ENCODE data around the gene VAPA.
A peak's percentile ranks its signal among the peaks of the same experiment; 100 is the strongest.

The VAPA gene

DNA sequence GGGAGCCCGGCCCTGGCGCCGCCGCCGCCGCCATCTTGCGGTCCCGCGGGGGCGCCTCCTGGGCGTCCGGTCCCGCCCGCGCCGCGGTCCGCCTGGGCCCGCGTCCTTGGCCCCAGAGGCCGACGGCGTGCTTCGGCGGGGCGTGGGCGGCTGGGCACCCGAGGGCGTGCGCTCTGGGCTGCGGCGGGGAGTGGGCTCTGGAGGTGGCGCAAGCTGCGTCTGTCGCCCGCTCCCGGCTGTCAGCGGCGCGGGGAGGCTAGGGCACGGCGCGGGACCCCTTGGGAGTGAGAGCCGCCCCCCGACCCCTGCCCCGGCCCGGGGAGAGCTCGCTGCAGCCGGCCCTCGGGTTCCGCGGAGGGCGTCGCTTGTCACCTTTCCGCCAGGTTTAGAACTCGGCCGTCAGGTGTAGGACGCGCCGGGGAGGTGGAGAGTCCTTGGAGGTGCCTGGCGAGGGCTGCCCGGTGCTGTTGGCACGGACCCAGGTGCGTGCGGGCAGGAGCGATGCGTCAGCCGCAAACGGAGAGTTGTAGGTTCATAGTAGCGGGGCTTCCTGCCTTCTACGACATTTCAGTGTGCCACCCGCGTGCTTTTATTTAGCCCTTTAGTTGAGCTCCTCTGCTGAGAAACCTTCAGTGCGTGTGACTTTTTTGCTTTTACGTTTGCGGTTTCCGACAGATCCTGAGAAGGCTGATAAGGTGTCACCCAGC lies 921 bp downstream of the VAPA start:
- no peaks in the 10 kb centered on the region for H3K27me3 ChIP-seq (ENCODE audit: control insufficient read depth in 1 of 2, insufficient read depth in 2 of 2, low read length in 2 of 2)
- peak overlapping the region; percentile 80 to 82 for H3K9ac ChIP-seq (ENCODE audit: low read length in 2 of 2)
- H3K36me3 ChIP-seq (ENCODE audit: control insufficient read depth in 2 of 2, insufficient read depth in 2 of 2, low read length in 2 of 2) = no peaks in the 10 kb centered on the region
- peak overlapping the region; percentile 92 for H3K27ac ChIP-seq (ENCODE audit: low read length)
- no peaks in the 10 kb centered on the region for H3K9me3 ChIP-seq (ENCODE audit: control insufficient read depth in 2 of 2, low read length in 2 of 2)
- peak overlapping the region; percentile 71 to 91 for H3K4me3 ChIP-seq (ENCODE audit: low read length in 2 of 2)
- H3K4me1 ChIP-seq (ENCODE audit: control insufficient read depth, insufficient read depth, low read length) = peaks cover 17% of the 10 kb centered on the region

- Histone ChIP-seq H3K27me3 (ENCODE audit: control insufficient read depth in 1 of 2, insufficient read depth in 2 of 2, low read length in 2 of 2) (no peaks in the 10 kb centered on the region), H3K27ac (ENCODE audit: low read length) (peak overlapping the region; percentile 92), H3K9me3 (ENCODE audit: control insufficient read depth in 2 of 2, low read length in 2 of 2) (no peaks in the 10 kb centered on the region), H3K4me3 (ENCODE audit: low read length in 2 of 2) (peak overlapping the region; percentile 71 to 91), H3K9ac (ENCODE audit: low read length in 2 of 2) (peak overlapping the region; percentile 80 to 82), H3K36me3 (ENCODE audit: control insufficient read depth in 2 of 2, insufficient read depth in 2 of 2, low read length in 2 of 2) (no peaks in the 10 kb centered on the region), H3K4me1 (ENCODE audit: control insufficient read depth, insufficient read depth, low read length) (peaks cover 17% of the 10 kb centered on the region)
Observed at GRCh38 chr18:9915291-9916076, 1.7 kb downstream of the VAPA start.

DNA sequence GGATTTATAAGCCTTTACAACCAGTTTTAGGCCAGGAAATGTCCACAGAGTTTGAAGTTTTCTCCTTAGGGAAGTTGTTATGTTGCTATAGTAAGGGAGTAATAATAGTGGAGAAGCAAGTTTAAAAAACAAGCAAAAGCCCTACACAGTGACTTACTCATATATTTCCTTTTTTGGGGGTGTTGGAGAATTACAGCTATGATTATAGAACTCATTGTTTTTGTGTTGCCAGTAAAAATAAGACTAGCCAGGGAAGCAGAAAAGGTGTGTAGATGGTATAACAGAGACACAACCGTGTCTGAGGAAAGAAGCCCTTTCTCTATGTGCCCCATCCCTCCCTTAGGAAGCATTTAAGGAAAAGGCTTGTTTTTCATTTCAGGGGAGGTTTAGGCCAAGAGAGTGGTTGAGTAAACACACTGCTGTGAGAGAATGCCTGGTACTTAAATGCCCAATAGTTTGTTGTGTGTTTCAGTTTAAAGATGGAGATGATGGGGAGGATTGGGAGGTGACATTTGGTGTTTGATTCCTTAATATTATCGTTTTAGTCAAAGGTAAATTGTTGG lies 2.3 kb downstream of the VAPA start:
- H3K4me1 ChIP-seq (ENCODE audit: control insufficient read depth, insufficient read depth, low read length) = peaks cover 17% of the 10 kb centered on the region
- H3K9me3 ChIP-seq (ENCODE audit: control insufficient read depth in 2 of 2, low read length in 2 of 2) = no peaks in the 10 kb centered on the region
- H3K4me3 ChIP-seq (ENCODE audit: low read length in 2 of 2) = peak overlapping the region; percentile 57 to 71
- no peaks in the 10 kb centered on the region for H3K36me3 ChIP-seq (ENCODE audit: control insufficient read depth in 2 of 2, insufficient read depth in 2 of 2, low read length in 2 of 2)
- H3K27me3 ChIP-seq (ENCODE audit: control insufficient read depth in 1 of 2, insufficient read depth in 2 of 2, low read length in 2 of 2) = no peaks in the 10 kb centered on the region
- H3K27ac ChIP-seq (ENCODE audit: low read length) = peak overlapping the region; percentile 26
- H3K9ac ChIP-seq (ENCODE audit: low read length in 2 of 2) = peak overlapping the region in 1 of 2 donors; percentile 82

DNA sequence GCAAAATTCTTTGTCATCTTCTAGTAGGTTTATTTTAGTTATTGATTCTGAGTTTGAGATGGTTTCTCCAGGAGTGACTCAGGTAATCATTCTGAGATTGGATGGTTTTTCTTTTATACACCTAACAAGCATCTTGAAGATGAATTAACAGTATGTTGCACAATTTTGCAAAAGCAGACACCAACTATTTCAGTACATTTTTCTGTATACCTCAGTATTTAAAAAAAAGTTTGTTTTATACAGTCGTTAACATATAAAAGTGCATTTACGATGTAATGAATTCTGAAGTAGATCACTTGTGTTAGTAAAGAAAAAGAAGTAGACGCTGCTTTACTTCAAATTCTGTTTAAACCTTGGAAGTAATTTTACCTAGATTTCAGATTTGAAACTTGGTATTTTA lies 3.0 kb downstream of the VAPA start:
- H3K4me1 ChIP-seq (ENCODE audit: control insufficient read depth, insufficient read depth, low read length) = peaks cover 17% of the 10 kb centered on the region
- H3K27me3 ChIP-seq (ENCODE audit: control insufficient read depth in 1 of 2, insufficient read depth in 2 of 2, low read length in 2 of 2) = no peaks in the 10 kb centered on the region
- peak overlapping the region in 1 of 2 donors; percentile 82 for H3K9ac ChIP-seq (ENCODE audit: low read length in 2 of 2)
- peak overlapping the region in 1 of 2 donors; percentile 57 for H3K4me3 ChIP-seq (ENCODE audit: low read length in 2 of 2)
- H3K9me3 ChIP-seq (ENCODE audit: control insufficient read depth in 2 of 2, low read length in 2 of 2) = no peaks in the 10 kb centered on the region
- H3K36me3 ChIP-seq (ENCODE audit: control insufficient read depth in 2 of 2, insufficient read depth in 2 of 2, low read length in 2 of 2) = no peaks in the 10 kb centered on the region
- no peak overlapping the region for H3K27ac ChIP-seq (ENCODE audit: low read length)

- H3K4me3 ChIP-seq (ENCODE audit: low read length in 2 of 2) = peak overlapping the region in 1 of 2 donors; percentile 4
- H3K36me3 ChIP-seq (ENCODE audit: control insufficient read depth in 2 of 2, insufficient read depth in 2 of 2, low read length in 2 of 2) = no peaks in the 10 kb centered on the region
- no peaks in the 10 kb centered on the region for H3K27me3 ChIP-seq (ENCODE audit: control insufficient read depth in 1 of 2, insufficient read depth in 2 of 2, low read length in 2 of 2)
- H3K27ac ChIP-seq (ENCODE audit: low read length) = no peak overlapping the region
- no peak overlapping the region for H3K9ac ChIP-seq (ENCODE audit: low read length in 2 of 2)
- peaks cover 13% of the 10 kb centered on the region for H3K4me1 ChIP-seq (ENCODE audit: control insufficient read depth, insufficient read depth, low read length)
- H3K9me3 ChIP-seq (ENCODE audit: control insufficient read depth in 2 of 2, low read length in 2 of 2) = no peaks in the 10 kb centered on the region
Observed at GRCh38 chr18:9918016-9918680, 4.3 kb downstream of the VAPA start.

DNA sequence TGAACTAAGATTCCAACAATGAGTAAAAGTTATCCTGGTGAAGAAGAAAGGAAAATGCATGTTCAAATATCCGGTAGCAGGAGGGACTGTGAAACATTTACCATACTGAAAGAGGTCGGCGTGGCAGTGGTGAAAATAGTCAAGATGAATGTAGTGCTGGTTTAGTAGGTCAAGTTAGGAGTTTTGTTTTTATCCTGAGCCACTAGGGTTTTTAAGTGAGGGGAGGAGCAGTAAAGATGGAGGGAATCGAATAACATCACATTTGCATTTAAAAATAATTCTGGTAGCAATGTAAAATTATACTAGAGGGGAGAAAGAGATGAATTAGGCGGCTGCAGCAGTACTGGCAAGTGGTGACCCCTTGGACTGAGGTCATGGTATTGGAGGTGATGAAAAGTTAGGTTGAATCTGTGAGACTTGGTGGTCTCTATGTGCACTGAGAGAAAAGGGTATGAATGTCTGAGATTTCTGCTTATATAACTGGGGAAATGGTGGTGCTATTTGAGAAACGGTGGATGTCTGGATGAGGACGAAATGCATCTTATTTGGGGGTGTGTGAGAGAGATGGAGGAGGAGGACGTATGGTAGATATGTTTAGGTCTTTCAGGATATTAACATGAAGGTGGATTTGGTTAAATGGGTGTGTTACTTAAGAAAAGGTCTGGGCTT lies 5.9 kb downstream of the VAPA start:
- Histone ChIP-seq H3K36me3 (ENCODE audit: control insufficient read depth in 2 of 2, insufficient read depth in 2 of 2, low read length in 2 of 2) (no peaks in the 10 kb centered on the region), H3K4me1 (ENCODE audit: control insufficient read depth, insufficient read depth, low read length) (peaks cover 13% of the 10 kb centered on the region), H3K9ac (ENCODE audit: low read length in 2 of 2) (no peak overlapping the region), H3K27me3 (ENCODE audit: control insufficient read depth in 1 of 2, insufficient read depth in 2 of 2, low read length in 2 of 2) (no peaks in the 10 kb centered on the region), H3K4me3 (ENCODE audit: low read length in 2 of 2) (peak overlapping the region in 1 of 2 donors; percentile 13), H3K27ac (ENCODE audit: low read length) (no peak overlapping the region), H3K9me3 (ENCODE audit: control insufficient read depth in 2 of 2, low read length in 2 of 2) (no peaks in the 10 kb centered on the region)

- Histone ChIP-seq H3K4me3 (ENCODE audit: low read length in 2 of 2) (no peak overlapping the region), H3K9me3 (ENCODE audit: control insufficient read depth in 2 of 2, low read length in 2 of 2) (no peaks in the 10 kb centered on the region), H3K36me3 (ENCODE audit: control insufficient read depth in 2 of 2, insufficient read depth in 2 of 2, low read length in 2 of 2) (no peaks in the 10 kb centered on the region), H3K4me1 (ENCODE audit: control insufficient read depth, insufficient read depth, low read length) (peaks cover 7% of the 10 kb centered on the region), H3K27me3 (ENCODE audit: control insufficient read depth in 1 of 2, insufficient read depth in 2 of 2, low read length in 2 of 2) (no peaks in the 10 kb centered on the region), H3K27ac (ENCODE audit: low read length) (no peak overlapping the region), H3K9ac (ENCODE audit: low read length in 2 of 2) (no peak overlapping the region)
Observed at GRCh38 chr18:9922592-9923311, 8.9 kb downstream of the VAPA start.

DNA sequence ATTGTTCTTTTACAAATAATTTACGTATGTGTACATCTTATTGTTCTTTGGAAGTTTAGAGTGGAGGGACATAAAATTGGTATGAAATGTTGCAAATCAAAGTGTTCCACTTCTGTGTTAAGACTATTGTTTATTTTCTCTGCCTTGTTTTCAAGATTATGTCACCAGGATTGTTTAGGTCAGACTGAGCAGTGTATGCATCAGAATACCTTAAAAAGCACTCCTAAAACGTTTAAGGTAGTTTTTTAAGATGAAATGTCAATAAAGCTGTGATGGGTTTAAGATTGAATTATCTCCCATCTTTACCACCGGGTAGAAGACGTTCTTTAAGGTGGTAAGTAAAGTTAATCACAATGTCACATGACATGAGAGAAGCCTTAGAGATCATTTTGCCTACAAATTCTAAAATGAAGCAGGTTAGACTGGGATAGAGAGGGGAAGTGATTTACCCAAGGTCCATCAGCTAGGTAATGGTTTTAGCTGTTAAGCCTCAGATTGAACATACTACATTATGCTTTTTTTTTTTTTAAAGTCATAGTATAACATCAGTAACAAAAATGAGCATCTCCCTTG lies 10.6 kb downstream of the VAPA start:
- H3K27me3 ChIP-seq (ENCODE audit: control insufficient read depth in 1 of 2, insufficient read depth in 2 of 2, low read length in 2 of 2) = no peaks in the 10 kb centered on the region
- no peak overlapping the region for H3K4me3 ChIP-seq (ENCODE audit: low read length in 2 of 2)
- H3K27ac ChIP-seq (ENCODE audit: low read length) = no peak overlapping the region
- no peak overlapping the region for H3K9ac ChIP-seq (ENCODE audit: low read length in 2 of 2)
- no peaks in the 10 kb centered on the region for H3K9me3 ChIP-seq (ENCODE audit: control insufficient read depth in 2 of 2, low read length in 2 of 2)
- no peaks in the 10 kb centered on the region for H3K36me3 ChIP-seq (ENCODE audit: control insufficient read depth in 2 of 2, insufficient read depth in 2 of 2, low read length in 2 of 2)
- H3K4me1 ChIP-seq (ENCODE audit: control insufficient read depth, insufficient read depth, low read length) = peaks cover 3% of the 10 kb centered on the region

DNA sequence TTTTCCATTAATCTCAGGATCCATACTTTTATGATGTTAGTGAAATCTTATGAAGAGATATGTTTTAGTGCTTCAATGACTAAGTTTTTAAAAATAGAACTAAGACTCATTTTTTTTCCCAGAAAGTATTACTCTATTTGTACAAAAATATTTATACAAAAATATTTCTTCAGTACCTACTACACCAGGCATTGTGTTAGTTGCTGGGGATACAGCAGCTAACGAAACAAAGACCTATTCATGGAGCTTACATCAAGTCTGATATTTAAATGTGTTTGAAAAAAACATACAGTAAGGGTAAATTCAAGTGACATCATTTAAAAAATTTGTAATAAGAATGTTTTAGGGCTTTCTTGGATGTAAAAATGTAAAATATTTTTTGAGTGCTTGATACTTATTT lies 11.6 kb downstream of the VAPA start:
- Histone ChIP-seq H3K4me3 (ENCODE audit: low read length in 2 of 2) (no peak overlapping the region), H3K27me3 (ENCODE audit: control insufficient read depth in 1 of 2, insufficient read depth in 2 of 2, low read length in 2 of 2) (no peaks in the 10 kb centered on the region), H3K36me3 (ENCODE audit: control insufficient read depth in 2 of 2, insufficient read depth in 2 of 2, low read length in 2 of 2) (no peaks in the 10 kb centered on the region), H3K27ac (ENCODE audit: low read length) (no peak overlapping the region), H3K4me1 (ENCODE audit: control insufficient read depth, insufficient read depth, low read length) (peaks cover 3% of the 10 kb centered on the region), H3K9ac (ENCODE audit: low read length in 2 of 2) (no peak overlapping the region), H3K9me3 (ENCODE audit: control insufficient read depth in 2 of 2, low read length in 2 of 2) (no peaks in the 10 kb centered on the region)

Data from stomach smooth muscle (tissue), 2 donors.